Psoas muscle (tissue), 8 donors: ENCODE results near the gene ASXL1. TPM values are rescaled to one million over a fixed set of nuclear protein-coding genes. Genes with fewer than 3 reads are reported as not detected.

Experiments used
- ATAC-seq, 4 donors: fragments of 200-7000 bp; cut with Tn5 transposase; one replicate each; pipeline ENCODE4 v1.9.1; 2020; ENCODE audit warnings: moderate library complexity in 3 of 4, mild to moderate bottlenecking in 2 of 4
- DNase-seq, 2 donors: peaks; one replicate each; pipeline ENCODE4 v3.0.0-alpha.2; 2020
- H3K27ac ChIP-seq: fragments of 200-600 bp; one replicate; pipeline ENCODE4 v1.8.0; 2022
- H3K27me3 ChIP-seq, 3 donors: fragments of 200-600 bp in 1 of 3; one replicate each; pipeline versions ENCODE4 v1.6.1 to v1.8.0; 2013 to 2022; ENCODE audit warnings: low read length in 2 of 3, mild to moderate bottlenecking in 2 of 3, moderate library complexity in 1 of 3; ENCODE audit not compliant: insufficient read depth in 3 of 3
- H3K36me3 ChIP-seq, 2 donors: fragments of 200-600 bp in 1 of 2; one replicate each; pipeline versions ENCODE4 v1.6.1 to v1.8.0; 2013 to 2022; ENCODE audit warnings: low read depth in 1 of 2, mild to moderate bottlenecking in 1 of 2, moderate library complexity in 1 of 2; ENCODE audit not compliant: insufficient read depth in 1 of 2
- H3K4me1 ChIP-seq: fragments of 200-600 bp; one replicate; pipeline ENCODE4 v1.8.0; 2022
- H3K4me3 ChIP-seq: fragments of 200-600 bp; one replicate; pipeline ENCODE4 v1.8.0; 2022; ENCODE audit warnings: mild to moderate bottlenecking
- H3K9me3 ChIP-seq: fragments of 200-600 bp; one replicate; pipeline ENCODE4 v1.8.0; 2022
- WGBS, 3 donors: extraction: QIAGEN DNeasy Blood & Tissue Kit; methylation state at CpG; one replicate each; pipeline versions ENCODE4 v1.1.6 to v1.1.7; 2013; 5-methylcytosine and 5-hydroxymethylcytosine counted together
- intact Hi-C, 2 donors: fragments of 100-400 bp; cut with DNase I; formaldehyde crosslinking; loops; one replicate each; pipeline versions ENCODE4 v1.11.0 to v1.14.2; 2022
- polyA plus RNA-seq, 3 donors: library from polyadenylated mRNA; stranded (reverse); fragments of 200-250 nt; gene quantifications; one replicate each; pipeline ENCODE4 v1.2.3, GENCODE V29; 2013
- total RNA-seq, 4 donors: library from RNA; stranded (reverse); fragmentation: NEBNext Ultra II Directional in 2 of 4; extraction: Animal tissue kit (Norgen Biotek cat#: 25700) in 2 of 4; gene quantifications; one replicate each; pipeline versions ENCODE4 v1.2.1 to v1.2.4, GENCODE V29; 2021 to 2023
- TF ChIP-seq, protein P1 (sequence below): fragments of 200-600 bp; IDR thresholded peaks from one replicate; pipeline ENCODE4 v1.8.0; 2022; ENCODE audit warnings: antibody characterized with exemption
- donor health status: healthy with polysubstance abuse.
- donor health status: DM: no; HTN: no; CAD: no; lungs with moderate emphysema.
- donor health status: Bipolar disorder and iron deficiency.
- donor health status: healthy.
- donor health status: DM: yes; HTN: yes; CAD: no.
- donor health status: DM: no; HTN: no; CAD: no.
- donor health status: DM: no; HTN: no; CAD: no.
- donor health status: DM: yes; HTN: yes; CAD: no.

The ASXL1 gene
- total and polyA plus RNA-seq, 7 donors = 18.5 to 52.0 (median 23.2) TPM

DNA sequence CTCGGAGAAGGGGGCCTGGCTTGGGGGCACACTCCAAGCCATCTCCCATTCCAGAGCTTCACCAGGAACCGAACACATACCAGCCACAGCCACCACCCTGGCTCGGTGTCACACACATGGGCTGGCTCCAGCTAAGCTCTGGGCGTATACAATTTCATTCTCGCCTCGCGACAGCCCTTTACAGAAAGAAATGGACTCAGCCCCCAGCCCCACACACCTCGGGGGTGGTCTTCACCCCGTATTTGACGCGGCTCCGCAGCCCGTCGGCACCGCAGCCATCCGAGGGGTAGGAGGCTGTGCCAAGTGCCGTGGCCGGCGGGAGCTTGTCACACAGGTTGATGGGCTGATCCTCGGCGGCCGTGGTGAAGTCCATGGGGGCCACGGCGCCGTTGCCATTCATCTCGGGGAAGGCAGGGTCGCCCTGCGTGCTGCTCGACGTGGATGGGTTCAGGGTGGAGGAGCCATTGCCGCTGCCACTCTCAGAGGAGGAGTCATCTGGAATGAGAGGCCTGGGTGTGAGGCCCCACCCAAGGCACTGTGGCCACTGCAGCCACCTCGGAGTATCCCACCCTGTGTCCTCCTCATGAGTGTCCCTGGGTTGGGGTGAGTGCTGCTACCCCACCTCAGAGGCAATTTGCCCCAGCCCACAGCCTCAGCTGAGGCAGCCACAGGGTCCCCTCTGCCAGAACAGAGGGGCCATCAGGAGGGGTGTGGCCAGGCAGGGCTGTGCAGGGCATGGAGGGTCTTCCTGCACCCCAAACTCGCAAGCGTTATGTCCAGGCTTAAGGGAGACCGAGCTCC is 98.0 kb downstream of the ASXL1 start:
- TF ChIP-seq, protein P1, sequence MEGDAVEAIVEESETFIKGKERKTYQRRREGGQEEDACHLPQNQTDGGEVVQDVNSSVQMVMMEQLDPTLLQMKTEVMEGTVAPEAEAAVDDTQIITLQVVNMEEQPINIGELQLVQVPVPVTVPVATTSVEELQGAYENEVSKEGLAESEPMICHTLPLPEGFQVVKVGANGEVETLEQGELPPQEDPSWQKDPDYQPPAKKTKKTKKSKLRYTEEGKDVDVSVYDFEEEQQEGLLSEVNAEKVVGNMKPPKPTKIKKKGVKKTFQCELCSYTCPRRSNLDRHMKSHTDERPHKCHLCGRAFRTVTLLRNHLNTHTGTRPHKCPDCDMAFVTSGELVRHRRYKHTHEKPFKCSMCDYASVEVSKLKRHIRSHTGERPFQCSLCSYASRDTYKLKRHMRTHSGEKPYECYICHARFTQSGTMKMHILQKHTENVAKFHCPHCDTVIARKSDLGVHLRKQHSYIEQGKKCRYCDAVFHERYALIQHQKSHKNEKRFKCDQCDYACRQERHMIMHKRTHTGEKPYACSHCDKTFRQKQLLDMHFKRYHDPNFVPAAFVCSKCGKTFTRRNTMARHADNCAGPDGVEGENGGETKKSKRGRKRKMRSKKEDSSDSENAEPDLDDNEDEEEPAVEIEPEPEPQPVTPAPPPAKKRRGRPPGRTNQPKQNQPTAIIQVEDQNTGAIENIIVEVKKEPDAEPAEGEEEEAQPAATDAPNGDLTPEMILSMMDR = no peak
- ATAC-seq = no peak
- Histone ChIP-seq H3K27me3 (no peaks in the 10 kb centered on the region), H3K4me3 (no peak overlapping the region), H3K36me3 (peaks cover 0 to 9% of the 10 kb centered on the region in 2 donors), H3K9me3 (no peaks in the 10 kb centered on the region), H3K4me1 (peaks cover 11% of the 10 kb centered on the region), H3K27ac (no peak overlapping the region)
- intact Hi-C loops = no loop called here
- WGBS, 3 donors = 79 to 83% (median 82%) methylated on average over 35 of the region's 35 CpGs
- peak in 1 of 2 donors; percentile 54 for DNase-seq

DNA sequence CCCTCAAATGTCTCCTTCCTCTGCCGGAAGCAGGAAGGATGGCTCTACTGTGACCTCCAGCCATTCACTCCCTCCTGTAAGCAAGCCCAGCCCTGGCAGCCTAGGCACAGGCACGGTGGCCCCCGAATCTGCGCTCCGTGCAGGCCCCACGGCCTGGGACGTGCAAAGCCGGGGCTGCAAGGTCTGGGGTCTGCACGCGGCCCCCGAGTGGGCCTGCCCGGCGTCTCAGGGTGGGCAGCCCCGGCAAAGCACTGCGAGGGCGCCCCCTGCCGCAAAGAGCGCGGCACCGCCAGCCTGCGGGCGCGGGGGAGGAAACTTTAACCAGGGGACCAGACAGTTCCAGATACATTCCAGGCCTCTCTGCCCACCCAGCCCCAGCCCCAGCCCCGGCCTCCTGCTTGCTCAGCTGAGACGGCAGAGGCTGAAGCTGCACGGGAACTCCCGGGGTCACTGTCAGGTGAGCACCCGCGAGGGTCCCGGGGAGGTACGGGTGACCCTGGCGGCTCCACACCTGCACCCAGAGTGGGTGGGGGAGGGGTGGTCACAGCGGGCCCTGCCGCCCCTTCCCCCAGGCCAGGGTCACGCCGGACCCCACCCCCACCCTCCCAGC is 98.8 kb downstream of the ASXL1 start:
- intact Hi-C loops = no loop called here
- no peak overlapping the region for H3K27ac ChIP-seq
- peaks cover 11% of the 10 kb centered on the region for H3K4me1 ChIP-seq
- H3K27me3 ChIP-seq = no peaks in the 10 kb centered on the region
- ATAC-seq (peak; percentile 53 to 87 (median 72)), DNase-seq (peak; percentile 60 to 61)
- H3K4me3 ChIP-seq = peak overlapping the region; percentile 65
- peaks cover 0 to 7% of the 10 kb centered on the region in 2 donors for H3K36me3 ChIP-seq
- 4 to 11% (median 11%) methylated on average over 23 to 36 of the region's 36 CpGs for WGBS, 3 donors
- TF ChIP-seq, protein P1 = peak; percentile 77
- H3K9me3 ChIP-seq = no peaks in the 10 kb centered on the region

DNA sequence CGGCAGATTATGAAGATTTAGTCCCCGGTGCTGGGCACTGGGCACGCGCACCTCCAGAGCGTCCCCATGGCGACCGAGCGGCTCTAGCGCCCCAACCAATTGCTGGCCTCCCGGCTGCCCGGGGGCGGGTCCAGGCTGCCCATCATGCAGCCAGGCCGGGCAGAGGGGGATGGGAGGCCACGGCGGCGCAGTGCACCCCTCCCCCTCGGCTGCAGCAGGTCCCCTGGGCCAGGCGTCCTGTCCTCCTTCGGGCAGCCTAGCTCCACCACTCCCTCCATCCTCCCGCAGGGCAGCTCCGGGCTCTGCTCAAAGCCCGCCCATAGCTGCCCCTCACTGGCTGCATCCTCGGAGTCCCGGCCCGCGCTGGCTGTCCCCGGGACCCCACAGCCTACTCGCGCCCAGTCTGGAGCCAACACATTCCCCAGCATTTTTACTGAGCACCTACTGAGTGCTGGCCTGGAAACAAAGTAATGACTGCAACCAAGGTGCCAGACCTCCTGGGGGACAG is 99.4 kb downstream of the ASXL1 start:
- H3K9me3 ChIP-seq = no peaks in the 10 kb centered on the region
- peak overlapping the region; percentile 65 for H3K4me3 ChIP-seq
- 7 to 12% (median 10%) methylated on average over 23 to 29 of the region's 29 CpGs for WGBS, 3 donors
- H3K4me1 ChIP-seq = peaks cover 11% of the 10 kb centered on the region
- H3K27ac ChIP-seq = no peak overlapping the region
- H3K36me3 ChIP-seq = peaks cover 0 to 3% of the 10 kb centered on the region in 2 donors
- DNase-seq = peak; percentile 55 to 72
- no peaks in the 10 kb centered on the region for H3K27me3 ChIP-seq
- ATAC-seq = peak; percentile 66 to 83 (median 75)
- TF ChIP-seq, protein P1 = no peak
- intact Hi-C loops = no loop called here

DNA sequence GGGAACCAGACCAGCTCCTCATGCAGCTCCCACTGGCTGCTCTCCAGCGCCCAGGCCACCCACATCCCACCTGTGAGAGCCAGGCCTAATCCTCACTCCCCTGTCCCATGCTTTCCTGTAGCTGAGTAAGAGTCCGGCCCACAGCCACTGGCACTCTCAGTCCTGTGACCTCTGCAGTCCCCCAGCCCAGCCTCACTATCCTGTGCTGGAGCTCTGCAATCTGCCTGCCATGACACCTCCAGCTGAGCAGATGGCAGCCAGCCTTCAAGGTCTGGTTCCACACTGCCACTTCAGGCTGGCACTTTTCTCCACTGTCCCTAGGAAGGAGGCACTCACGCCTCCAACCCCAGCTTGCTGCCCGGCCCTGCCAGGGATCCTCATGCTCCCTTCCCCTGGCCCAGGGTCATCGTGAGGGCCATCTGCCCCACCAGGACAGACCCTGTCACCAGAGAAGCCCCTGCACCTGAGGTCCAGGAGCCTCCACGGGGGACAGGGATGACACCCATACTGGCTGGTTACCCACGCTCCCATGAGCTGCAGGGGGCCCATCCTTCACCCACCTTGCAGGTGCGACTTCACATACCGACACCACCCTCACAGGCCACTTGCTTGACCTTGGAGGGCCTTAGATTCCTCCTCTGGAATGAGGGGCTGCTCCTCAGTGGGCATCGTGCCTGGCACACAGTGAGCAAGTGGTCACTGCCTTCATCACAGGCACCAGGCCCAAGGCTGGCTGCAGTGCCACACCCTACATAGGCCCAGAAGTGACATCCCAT is 100.1 kb downstream of the ASXL1 start:
- H3K4me1 ChIP-seq = peaks cover 11% of the 10 kb centered on the region
- ATAC-seq (no peak), DNase-seq (no peak)
- intact Hi-C loops = no loop called here
- TF ChIP-seq, protein P1 = no peak
- no peaks in the 10 kb centered on the region for H3K9me3 ChIP-seq
- 83 to 85% (median 84%) methylated on average over 10 of the region's 10 CpGs for WGBS, 3 donors
- no peak overlapping the region for H3K27ac ChIP-seq
- H3K36me3 ChIP-seq = no peaks in the 10 kb centered on the region
- H3K27me3 ChIP-seq = no peaks in the 10 kb centered on the region
- no peak overlapping the region for H3K4me3 ChIP-seq
